HepG2 (cell line): ENCODE data around the gene RBMS2.

ENCODE experiments used
- ATM ChIP-seq: fragments of 450-650 bp; IDR thresholded peaks from 2 replicates; pipeline ENCODE4 v1.7.1; 2017; ENCODE audit warnings: mild to moderate bottlenecking, borderline replicate concordance
- ESRRA ChIP-seq: sonication (generic); formaldehyde crosslinking; IDR thresholded peaks from 2 replicates; pipeline ENCODE4 v1.5.1; 2020; ENCODE audit warnings: mild to moderate bottlenecking, low read depth, missing genetic modification reagents
- POLR2AphosphoS5 ChIP-seq: IDR thresholded peaks from 2 replicates; pipeline ENCODE4 v1.6.1; 2012; ENCODE audit warnings: low read depth, low read length
- SP5 ChIP-seq: IDR thresholded peaks from 2 replicates; pipeline ENCODE4 v1.6.1; 2016; ENCODE audit warnings: low read depth, borderline replicate concordance
- ZNF652 ChIP-seq: IDR thresholded peaks from 2 replicates; pipeline ENCODE4 v1.6.1; 2016; ENCODE audit warnings: low read depth, borderline replicate concordance
- TF ChIP-seq, protein P1 (sequence below): sonication (generic); formaldehyde crosslinking; IDR thresholded peaks from 2 replicates; pipeline ENCODE4 v1.5.0; 2020; ENCODE audit warnings: mild to moderate bottlenecking, missing genetic modification reagents, moderate library complexity
- TF ChIP-seq, protein P2 (sequence below): IDR thresholded peaks from 2 replicates; pipeline ENCODE4 v1.6.1; 2018; ENCODE audit warnings: missing genetic modification reagents, mild to moderate bottlenecking, missing compliant biosample characterization

DNA sequence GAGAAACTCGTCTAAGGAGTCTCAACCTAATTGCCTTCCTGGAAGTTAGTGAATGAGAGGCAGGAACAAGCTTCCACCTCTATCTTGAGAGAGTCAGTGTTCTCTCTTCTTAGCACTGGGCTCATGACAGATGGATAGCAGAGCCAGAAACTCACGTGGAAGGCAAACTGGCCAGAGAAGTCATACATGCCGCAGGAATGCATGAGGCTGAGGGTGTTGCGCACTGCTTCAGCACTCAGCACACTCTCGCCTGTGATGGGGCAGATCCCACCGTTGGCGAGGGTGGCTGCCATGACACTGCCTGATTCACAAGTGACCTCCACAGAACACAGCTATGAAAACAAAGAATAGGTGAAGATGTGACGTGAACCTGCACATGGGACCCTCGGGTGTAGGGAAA is 47.2 kb upstream of the RBMS2 start:
- TF ChIP-seq, protein P1, sequence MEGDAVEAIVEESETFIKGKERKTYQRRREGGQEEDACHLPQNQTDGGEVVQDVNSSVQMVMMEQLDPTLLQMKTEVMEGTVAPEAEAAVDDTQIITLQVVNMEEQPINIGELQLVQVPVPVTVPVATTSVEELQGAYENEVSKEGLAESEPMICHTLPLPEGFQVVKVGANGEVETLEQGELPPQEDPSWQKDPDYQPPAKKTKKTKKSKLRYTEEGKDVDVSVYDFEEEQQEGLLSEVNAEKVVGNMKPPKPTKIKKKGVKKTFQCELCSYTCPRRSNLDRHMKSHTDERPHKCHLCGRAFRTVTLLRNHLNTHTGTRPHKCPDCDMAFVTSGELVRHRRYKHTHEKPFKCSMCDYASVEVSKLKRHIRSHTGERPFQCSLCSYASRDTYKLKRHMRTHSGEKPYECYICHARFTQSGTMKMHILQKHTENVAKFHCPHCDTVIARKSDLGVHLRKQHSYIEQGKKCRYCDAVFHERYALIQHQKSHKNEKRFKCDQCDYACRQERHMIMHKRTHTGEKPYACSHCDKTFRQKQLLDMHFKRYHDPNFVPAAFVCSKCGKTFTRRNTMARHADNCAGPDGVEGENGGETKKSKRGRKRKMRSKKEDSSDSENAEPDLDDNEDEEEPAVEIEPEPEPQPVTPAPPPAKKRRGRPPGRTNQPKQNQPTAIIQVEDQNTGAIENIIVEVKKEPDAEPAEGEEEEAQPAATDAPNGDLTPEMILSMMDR (CRISPR knock-in tag), result no peak
- TF ChIP-seq ATM, result no peak
- TF ChIP-seq ESRRA (CRISPR knock-in tag), result no peak
- TF ChIP-seq ZNF652, result no peak
- TF ChIP-seq SP5 (CRISPR knock-in tag), result no peak
- TF ChIP-seq, protein P2, sequence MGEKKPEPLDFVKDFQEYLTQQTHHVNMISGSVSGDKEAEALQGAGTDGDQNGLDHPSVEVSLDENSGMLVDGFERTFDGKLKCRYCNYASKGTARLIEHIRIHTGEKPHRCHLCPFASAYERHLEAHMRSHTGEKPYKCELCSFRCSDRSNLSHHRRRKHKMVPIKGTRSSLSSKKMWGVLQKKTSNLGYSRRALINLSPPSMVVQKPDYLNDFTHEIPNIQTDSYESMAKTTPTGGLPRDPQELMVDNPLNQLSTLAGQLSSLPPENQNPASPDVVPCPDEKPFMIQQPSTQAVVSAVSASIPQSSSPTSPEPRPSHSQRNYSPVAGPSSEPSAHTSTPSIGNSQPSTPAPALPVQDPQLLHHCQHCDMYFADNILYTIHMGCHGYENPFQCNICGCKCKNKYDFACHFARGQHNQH (CRISPR knock-in tag), result no peak
- TF ChIP-seq POLR2AphosphoS5, result no peak
